GM10266 (cell line): Measurements from ENCODE around the gene KCNH1.
"Not testable (repeated sequence)": the region's sequence is repeated elsewhere in the genome, so short reads cannot be mapped to it uniquely, and the experiment has no call there.

Source experiments
- DNase-seq: peaks from one replicate; pipeline ENCODE4 v3.0.0; 2012; ENCODE audit errors: extremely low spot score
- TF ChIP-seq, protein P1 (sequence below): IDR thresholded peaks from 2 replicates; pipeline ENCODE4 v1.5.1; 2012; ENCODE audit warnings: mild to moderate bottlenecking, low read depth; ENCODE audit not compliant: control insufficient read depth, insufficient read depth; ENCODE audit errors: missing control alignments

Gene KCNH1

DNA sequence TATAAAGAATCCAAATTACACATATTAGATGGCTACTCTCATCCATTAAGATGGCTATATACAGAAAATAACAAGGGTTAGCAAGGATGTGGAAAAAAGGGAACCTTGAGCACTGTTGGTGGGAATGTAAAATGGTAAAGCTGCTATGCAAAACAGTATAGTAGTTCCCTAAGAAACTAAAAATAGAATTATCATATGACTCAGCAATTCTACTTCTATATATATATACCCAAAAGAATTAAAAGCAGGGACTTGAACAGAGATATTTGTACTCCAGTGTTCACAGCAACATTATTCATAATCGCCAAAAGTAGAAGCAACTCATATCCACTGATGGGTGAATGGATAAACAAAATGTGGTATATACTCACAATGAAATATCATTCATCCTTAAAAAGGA lies 126.1 kb downstream of the KCNH1 start:
- TF ChIP-seq, protein P1, sequence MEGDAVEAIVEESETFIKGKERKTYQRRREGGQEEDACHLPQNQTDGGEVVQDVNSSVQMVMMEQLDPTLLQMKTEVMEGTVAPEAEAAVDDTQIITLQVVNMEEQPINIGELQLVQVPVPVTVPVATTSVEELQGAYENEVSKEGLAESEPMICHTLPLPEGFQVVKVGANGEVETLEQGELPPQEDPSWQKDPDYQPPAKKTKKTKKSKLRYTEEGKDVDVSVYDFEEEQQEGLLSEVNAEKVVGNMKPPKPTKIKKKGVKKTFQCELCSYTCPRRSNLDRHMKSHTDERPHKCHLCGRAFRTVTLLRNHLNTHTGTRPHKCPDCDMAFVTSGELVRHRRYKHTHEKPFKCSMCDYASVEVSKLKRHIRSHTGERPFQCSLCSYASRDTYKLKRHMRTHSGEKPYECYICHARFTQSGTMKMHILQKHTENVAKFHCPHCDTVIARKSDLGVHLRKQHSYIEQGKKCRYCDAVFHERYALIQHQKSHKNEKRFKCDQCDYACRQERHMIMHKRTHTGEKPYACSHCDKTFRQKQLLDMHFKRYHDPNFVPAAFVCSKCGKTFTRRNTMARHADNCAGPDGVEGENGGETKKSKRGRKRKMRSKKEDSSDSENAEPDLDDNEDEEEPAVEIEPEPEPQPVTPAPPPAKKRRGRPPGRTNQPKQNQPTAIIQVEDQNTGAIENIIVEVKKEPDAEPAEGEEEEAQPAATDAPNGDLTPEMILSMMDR = no peak
- DNase-seq = no peak

DNA sequence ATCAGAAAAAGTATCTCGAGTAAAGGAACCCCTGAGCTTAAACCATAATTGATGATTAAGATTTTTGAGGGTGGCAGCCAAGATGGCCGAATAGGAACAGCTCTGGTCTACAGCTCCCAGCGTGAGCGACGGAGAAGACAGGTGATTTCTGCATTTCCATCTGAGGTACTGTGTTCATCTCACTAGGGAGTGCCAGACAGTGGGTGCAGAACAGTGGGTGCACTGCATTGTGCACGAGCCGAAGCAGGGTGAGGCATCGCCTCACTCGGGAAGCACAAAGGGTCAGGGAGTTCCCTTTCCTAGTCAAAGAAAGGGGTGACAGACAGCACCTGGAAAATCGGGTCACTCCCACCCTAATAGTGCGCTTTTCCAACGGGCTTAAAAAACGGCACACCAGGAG lies 138.0 kb downstream of the KCNH1 start:
- not testable (repeated sequence) for DNase-seq

DNA sequence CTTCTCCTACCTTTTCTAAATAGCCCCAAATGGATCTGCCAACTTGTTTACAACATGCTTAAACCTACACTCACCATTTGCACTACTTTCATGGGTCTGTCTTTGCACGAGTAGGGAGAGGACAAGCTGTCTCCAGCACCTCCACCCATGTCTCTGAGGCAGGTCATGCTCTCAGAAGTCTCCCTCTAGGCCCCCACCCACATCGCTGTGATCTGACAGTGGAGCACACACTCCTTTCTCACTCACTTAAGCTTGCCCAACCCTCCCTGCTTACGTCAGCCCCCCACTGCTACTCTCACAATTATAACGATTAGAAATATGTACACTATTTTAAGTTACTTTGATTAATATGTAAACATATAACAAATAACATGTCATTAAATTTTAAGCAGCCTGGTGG lies 141.1 kb downstream of the KCNH1 start:
- TF ChIP-seq, protein P1 = no peak
- no peak for DNase-seq

DNA sequence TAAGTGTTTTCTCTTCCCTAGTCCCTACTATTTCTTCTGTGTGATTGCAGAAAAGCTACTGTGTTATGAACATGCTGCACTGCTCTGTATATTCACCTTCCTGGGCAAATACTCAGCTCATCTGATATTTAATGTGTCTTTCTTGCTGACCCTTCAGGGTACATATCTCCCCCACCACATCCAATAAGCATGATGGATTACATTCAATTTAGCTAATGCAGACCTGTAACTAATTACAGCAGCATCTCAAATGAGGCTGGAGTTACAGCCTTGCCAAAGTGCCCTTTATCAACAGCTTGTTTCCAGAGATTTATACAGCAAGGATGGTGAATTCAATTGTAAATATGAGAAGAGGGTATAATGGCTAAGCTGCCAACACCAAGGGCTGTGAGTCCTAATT lies 144.0 kb downstream of the KCNH1 start:
- no peak for DNase-seq
- TF ChIP-seq, protein P1 = no peak

DNA sequence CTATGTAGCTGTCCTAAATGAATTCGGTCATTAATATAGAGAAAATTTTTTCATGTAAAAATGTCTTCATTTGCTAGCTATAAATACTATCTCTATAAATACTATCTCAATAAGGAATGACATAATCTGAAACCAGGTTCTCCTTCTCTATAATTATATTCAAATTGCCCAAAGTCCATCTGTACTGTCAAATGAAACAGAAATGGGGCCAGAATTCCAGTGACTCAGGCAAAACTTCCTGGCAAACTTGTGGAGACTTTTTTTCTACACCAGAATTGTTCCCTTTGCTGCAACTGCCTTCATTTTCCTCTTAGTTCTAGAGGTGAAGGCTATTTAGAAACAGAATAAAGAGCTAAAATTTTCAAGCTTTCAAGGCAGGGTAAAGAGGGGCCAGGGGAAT lies 152.5 kb downstream of the KCNH1 start:
- no peak for DNase-seq
- TF ChIP-seq, protein P1 = no peak

DNA sequence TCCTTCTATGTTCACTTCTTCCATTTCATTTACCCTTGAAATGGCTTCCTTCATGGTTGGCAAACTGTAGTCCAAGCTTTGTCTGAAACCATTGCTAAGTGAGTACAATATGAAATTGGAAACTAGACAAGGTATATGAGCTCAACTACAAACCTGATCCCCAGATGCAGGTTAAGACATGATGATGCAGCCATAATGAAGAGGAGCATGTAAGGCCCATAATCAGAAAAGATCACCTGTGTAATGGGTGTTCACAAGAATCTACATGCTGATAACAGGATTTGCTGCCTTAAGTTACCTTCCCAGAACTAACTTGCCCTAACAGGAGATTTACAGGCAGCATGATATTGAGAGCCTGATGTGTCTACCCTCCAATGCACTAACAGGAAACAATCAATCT lies 153.9 kb downstream of the KCNH1 start:
- TF ChIP-seq, protein P1 = no peak
- no peak for DNase-seq

DNA sequence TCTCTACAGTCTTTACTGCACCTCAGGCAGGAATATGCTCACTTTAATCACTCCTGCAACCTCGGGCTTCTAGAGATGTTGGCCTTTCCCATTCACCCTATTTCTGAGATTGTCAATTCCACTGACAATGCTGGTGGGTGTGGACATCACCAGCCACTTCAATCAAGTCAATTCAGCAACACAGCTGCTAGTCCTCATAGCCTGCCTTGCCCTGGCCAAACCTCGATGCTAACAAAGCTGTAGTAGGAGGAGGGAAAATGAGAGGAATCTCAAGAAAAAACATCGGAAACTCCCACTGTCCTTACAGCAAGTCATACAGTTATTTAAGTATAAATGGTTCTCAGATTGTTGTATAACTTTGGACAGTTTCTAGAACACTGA lies 155.0 kb downstream of the KCNH1 start:
- TF ChIP-seq, protein P1 = no peak
- no peak for DNase-seq

DNA sequence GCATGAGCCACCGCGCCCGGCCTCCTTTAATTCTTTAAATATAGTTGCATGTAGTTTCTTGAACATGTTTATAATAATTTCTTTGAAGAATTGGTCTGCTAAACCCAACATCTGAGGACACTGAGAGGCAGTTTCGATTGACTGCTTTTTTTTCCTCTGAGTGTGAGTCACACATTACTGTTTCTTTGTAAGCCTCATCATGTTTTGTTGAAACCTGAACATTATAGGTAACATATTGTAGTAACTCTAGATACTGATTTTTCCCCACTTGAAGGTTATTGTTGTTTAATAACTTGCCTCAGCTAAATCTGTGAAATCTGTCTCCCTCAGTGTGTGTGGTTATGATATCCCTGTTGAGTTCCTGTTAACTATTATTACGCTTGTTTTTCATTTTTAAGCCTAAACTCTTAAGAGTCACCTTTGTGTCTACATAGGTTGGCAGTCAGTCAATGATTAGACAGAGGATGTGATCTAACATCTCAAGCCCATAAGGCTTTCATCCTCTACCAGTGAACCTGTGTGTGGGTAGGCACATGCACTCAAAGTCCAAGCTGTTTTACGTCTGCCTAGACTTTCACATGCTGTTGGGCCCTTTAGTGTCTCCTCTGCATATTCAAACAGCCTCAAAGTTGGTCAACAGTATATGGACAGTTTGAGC lies 155.5 kb downstream of the KCNH1 start:
- TF ChIP-seq, protein P1 = no peak
- DNase-seq = no peak
